SW 1271 (cell line): ENCODE data around the gene UBALD2.
"Not testable (repeated sequence)": the region's sequence is repeated elsewhere in the genome, so short reads cannot be mapped to it uniquely, and the experiment has no call there.

Source experiments
- DNase-seq, 2 experiments: peaks; one replicate each; lab custom pipeline; 2025; lab: John Stamatoyannopoulos, UW

UBALD2 gene

GRCh38 chr17:76264755-76265623, at the start of gene UBALD2:
Gene UBALD2 (plus strand): TSS chr17:76265348. CDS start chr17:76265506, 158 bp downstream.
- DNase-seq = peak; percentile 98 to 99

GRCh38 chr17:76217081-76217480, 48.1 kb upstream of the UBALD2 start:
- no peak for DNase-seq

GRCh38 chr17:76219670-76220383, 45.3 kb upstream of the UBALD2 start:
- DNase-seq = no peak

- no peak for DNase-seq
These were observed 41.3 kb upstream of the UBALD2 start for GRCh38 chr17:76223802-76224201.

- not testable (repeated sequence) for DNase-seq
These were observed 39.6 kb upstream of the UBALD2 start for GRCh38 chr17:76225373-76226086.

GRCh38 chr17:76226749-76227148, 38.4 kb upstream of the UBALD2 start:
- DNase-seq = not testable (repeated sequence)

- DNase-seq = no peak
These were observed 32.8 kb upstream of the UBALD2 start for GRCh38 chr17:76232342-76232741.

- DNase-seq = no peak
These were observed 31.4 kb upstream of the UBALD2 start for GRCh38 chr17:76233588-76234353.

GRCh38 chr17:76234354-76234679, 30.8 kb upstream of the UBALD2 start:
- no peak for DNase-seq

GRCh38 chr17:76235883-76236282, 29.3 kb upstream of the UBALD2 start:
- DNase-seq = no peak

- DNase-seq = no peak
These were observed 28.5 kb upstream of the UBALD2 start for GRCh38 chr17:76236603-76237002.

- DNase-seq = no peak
These were observed 27.3 kb upstream of the UBALD2 start for GRCh38 chr17:76237859-76238313.

- DNase-seq = no peak
These were observed 26.2 kb upstream of the UBALD2 start for GRCh38 chr17:76238847-76239537.

- DNase-seq = no peak
These were observed 25.4 kb upstream of the UBALD2 start for GRCh38 chr17:76239538-76240274.

GRCh38 chr17:76240461-76241203, 24.5 kb upstream of the UBALD2 start, which contains the start of gene RNF157:
Gene RNF157 (minus strand): TSS chr17:76240493. CDS start chr17:76240240, 253 bp downstream.
- no peak for DNase-seq

- no peak for DNase-seq
These were observed 24.0 kb upstream of the UBALD2 start for GRCh38 chr17:76241204-76241538.

GRCh38 chr17:76241691-76242255, 23.4 kb upstream of the UBALD2 start:
- no peak for DNase-seq

GRCh38 chr17:76243826-76244679, 21.1 kb upstream of the UBALD2 start:
- no peak for DNase-seq
